Measurements from ENCODE around the gene PRKN.

PRKN gene

DNA sequence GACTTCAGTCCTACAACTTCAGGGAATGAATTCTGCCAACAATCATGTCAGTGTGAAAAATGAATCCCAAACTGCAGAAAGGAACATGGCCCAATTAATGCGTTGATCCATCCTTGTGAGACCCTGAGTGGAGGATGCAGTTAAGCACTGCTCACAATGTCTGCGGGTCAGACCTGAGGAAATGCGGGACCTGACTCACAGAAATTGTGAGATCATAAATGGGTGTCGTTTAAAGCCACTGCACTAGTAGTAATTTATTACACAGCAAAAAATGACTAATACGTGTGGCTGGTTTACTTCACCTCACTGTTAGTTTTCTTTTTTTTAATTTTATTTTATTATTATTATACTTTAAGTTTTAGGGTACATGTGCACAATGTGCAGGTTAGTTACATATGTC, 505.0 kb downstream of the PRKN start:
- no peak for DNase-seq

DNA sequence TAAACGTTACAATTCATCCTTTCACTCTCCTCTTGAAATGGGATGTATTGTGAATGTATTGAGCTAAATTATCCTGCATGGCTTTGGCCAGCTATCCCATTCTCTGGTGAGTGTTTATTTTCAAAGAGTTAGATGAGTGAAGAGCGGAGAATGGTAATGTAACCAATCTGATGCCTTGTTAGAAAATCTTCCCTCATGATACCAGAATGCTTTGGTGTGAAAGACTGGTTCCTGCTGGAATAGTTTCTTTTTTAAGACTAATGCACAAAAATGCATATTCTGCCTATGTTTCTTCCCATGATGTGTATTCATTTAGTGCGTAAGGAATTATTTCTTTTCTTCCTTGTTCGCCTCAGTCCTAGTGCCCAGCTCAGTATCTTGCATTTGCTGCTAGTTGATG, 506.7 kb downstream of the PRKN start:
- DNase-seq, result no peak

DNA sequence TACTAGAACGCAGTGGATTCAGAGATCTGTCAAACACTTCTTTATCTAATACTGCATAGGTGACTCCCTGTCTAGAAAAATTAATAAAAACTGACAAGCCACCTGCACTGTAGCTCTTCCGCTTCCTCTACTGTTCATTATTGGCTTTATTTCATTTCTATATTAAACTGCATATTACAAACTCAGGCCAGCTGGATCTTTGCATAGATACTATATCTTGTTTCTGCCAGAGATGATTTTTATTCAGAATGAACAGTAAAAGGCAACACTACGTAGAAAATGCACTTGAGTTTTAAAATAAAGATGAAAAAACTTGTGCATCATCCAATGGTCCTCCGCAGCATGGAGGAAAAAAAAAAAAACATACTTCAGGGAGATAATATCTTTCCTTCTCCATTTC, 508.3 kb downstream of the PRKN start:
- no peak for DNase-seq

DNA sequence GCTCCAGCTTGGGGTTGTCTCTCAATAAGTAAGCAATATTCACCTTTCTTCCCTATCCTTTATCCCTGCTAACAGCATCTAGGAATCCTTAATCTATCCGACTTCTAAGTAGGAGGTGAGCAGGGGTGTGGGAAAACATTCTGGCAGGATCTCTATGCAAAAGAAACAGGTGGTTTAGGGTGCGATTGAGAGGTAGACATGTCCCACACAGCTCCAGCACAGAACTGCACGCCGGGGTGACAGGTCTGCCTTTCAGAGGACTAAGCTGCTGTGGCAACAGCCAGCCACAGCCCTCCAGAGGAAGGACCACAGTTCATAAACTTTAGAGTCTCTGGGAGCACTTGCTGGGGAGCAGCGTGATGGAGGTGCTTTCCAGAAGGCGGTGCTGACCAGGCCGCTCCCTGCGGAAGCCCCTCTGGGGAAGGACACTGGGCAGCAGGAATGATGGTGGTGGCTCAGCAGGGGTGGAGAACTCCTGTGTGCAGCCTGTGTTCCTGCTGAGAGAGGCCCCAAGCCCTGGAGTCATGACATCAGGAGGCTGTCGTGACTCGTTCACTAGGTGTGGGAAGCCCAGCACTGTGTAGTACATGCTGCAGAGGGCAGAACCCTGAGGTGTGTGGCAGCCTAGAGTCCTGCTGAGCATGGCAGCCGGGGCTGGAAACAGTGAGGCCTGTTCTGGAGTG, 509.6 kb downstream of the PRKN start:
- no peak for DNase-seq

DNA sequence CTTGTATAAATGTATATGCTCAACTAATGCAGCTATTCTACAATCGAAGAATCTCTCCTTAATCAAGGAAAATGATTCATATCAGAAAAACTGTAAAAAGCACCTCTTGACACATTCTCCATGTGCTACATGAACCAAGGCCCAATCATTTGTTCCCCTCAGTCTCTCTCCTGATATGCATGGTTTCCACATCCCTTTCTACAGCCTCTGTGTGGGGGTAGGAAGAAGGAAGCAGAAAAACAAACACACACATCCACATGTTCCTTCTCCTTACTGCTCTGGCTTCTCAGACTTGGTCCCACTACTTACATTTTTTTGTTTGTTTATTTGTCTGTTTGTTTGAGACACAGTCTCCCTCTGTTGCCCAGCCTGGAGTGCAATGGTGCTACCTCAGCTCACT, 510.5 kb downstream of the PRKN start:
- no peak for DNase-seq

DNA sequence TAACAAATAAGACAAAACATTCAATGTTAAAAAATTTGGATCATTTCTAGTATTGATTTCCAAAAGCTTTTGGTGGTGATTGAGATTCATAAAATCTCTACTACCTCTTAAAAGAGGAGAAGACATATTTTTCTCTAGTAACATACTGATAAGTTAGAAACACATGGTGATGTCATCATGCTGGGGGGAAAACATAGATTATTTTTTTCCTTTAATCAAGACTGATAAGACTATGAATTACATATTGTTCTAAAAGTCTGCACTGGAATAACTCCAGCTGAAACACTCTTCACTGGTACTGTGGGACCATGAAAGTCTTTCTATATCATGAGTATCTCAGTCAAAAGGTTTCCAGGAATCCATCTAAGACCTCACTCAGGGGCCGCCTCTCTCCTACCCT, 515.8 kb downstream of the PRKN start:
- no peak for DNase-seq

DNA sequence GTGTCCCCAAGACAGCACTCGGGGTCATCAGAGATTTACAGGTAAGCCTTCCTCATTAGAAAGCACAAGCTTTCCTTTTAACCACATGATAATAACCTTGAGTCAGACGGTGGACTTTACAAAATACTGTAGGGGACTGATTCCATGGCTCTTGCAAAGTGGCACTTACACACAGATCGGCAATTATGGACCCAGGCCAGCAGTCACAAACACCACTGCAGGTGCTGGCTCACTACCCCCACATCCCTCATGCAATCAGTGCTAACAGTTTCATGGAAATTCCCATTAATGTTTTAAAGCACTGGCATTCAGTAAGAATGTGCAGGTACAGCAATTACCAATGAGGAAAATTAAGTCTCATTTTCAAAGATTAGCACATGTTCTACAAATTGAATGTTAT, 516.5 kb downstream of the PRKN start:
- DNase-seq, result no peak

DNA sequence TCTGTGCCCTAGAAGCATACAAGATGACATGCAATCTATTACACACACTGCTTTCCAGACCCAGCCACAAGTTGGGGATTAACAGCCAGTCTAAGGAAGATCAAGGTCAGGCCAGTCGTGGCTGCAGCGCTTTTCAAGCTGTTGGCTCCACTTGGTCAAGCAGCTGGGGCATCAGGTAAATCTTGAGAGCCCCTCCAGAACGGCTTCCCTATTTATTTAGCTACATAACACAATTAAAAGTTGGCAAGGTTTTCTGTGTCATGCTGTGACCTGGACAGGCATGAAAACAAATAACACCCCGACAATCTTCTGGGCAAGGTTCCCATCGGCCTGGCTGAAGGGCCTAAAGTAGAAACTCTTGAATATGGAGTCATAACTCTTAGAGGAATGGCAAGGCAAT, 524.3 kb downstream of the PRKN start:
- no peak for DNase-seq

DNA sequence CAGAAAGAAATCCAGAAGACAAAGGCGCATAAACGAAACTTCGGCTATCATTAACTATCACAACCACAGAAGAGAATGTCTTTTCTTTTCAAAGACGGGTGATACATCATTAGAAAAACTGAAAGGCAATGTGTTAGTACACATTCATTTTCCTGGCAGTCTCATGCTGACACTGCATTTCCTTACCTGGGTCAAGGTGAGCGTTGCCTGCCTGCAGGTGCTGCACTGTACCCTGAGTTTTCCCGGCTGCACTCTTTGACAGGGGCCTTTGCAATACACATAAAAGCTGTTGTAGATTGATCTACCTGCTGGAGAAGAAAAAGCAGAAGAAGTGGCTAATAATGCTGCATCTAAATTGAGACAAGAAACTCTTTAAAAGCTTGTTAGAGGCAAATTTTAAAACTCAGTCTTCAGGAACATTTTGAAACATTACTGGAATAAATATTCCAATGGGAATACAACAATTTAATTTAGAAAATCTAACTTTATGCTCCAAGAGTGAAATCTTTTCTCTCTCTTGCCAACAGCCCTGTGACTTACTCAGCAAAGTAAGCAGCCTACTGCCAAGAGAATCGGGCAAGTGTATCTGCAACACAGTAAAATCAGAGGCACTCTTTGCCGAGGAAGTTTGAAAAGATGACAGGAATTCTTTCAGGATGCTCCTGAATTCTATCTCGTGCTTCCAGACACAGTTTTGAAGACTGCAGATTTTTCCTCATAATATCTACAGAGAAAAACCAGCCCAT, 526.4 kb downstream of the PRKN start:
- no peak for DNase-seq

DNA sequence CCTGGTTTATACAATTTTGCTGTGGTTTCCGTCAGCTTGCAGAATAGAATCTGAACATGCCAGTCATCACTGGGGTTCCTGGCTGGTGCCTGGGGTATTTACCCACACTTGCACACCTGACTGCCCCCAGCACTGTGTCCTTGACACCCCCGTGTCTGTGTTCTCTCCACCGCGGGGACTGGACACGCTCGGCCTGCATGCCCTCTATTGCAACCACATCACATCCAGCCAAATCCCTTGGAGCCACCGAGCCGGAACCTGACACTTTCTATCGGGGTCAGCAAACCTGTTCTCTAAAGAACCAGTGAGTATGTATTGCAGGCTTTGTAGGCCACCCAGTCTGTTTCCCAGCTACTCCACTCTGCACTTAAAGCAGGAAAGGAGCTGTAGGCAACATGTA, 527.5 kb downstream of the PRKN start:
- DNase-seq, result no peak

DNA sequence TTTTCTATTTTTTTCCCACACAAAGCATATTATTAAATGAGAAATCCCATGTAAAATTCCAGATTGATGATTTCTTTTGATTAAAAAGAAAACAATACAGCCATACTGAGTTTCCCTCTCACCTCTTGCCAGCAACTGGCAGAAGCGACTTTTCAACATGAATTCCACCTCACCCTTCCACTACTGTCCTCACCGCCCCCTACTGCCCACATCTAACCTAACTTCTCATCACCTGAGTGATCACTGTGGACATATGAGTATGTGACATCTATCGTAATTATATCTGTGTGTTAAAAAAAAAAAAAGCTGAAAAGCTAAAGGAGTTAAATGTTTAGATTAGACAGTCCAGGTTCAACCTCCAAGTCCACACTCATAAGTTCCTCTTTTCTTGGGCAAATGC, 528.6 kb downstream of the PRKN start:
- DNase-seq, result no peak

DNA sequence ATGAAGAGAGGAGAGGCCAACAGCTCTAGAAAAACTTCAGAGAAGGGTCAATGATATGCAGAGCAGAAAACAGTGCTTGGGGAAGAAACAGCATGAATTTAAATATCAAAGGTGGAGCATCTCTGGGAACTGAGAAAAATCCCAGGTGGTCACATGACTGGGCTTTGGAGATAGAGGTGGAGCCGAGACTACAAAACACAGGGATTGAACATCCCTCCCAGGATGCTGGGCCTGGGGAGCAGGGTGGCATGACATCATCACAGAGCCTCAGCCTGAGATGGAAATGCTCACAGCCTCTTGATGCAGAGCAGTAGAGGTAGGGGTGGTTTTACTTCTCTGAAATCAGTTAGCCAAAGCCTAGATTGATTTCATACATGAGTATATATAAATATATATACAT, 529.5 kb downstream of the PRKN start:
- DNase-seq, result no peak

DNA sequence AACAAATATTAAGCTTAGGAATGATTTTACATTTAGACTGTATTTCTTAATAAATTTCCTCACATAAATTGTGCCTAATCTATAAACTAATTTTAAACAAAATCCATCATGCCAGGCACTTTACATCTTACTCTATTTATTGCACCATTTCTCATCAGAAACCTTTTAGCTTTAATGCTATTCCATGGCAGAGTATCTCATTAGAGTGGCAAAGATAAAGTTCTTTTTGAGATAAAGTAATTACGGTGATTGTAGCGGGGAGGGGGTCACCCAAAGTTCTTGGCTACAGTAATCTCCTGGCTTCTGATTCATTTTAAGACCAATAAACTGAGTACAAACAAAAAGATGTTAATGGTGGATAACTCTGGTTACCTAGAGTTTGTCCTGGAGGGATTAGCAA, 532.1 kb downstream of the PRKN start:
- DNase-seq, result no peak

DNA sequence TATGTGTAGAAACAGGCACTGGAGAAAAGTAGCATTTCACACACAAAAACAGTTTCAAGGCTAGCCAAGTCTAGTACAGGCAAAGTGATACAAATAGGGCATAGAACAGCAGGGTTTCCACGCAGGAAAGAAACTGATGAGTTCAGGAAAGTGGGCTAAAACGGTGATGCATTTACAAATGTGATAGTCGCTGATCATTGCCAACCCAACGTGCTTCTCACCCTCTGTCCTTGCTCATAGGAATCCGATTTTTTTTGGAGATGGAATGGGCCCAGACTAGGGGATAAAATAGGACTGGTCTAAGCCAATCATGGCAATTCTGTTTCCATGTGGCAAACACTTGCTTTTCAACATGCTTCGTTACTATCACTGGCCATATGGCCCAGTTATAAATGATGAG, 536.6 kb downstream of the PRKN start:
- DNase-seq, result no peak

DNA sequence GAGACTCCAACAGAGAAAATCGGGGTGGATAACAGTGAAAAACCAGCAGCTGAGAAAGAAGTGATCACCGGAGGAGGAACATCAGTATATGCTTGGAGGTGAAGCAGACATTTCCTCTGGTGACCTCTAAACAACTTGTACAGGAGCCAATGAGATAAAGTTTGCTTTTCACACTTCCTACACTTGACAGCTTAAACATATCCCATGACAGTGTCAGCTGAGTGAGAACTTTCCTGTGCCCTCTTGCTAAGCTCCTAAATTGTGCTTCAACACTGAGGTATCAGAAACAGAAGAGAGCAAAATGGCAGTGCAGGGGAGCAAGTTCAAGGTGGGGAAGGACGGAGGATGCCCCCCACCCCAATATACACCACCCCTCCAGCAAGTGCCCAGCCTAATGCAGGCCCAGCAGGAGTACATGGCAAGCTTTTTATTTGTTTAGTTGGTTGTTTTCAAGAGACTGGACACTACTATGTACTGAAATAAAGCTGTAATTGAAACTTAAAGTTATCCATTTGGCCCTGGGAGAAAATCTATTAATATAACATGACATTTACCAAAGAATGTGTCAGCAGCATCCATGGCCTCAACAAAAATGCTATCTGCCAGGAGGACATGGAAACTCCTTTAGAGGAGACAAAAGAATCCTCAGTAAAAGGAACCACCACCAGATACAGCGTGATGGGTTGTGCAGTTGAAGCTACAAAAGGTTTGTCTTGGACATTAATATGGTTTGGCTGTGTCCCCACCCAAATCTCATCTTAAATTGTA, 540.2 kb downstream of the PRKN start:
- no peak for DNase-seq

DNA sequence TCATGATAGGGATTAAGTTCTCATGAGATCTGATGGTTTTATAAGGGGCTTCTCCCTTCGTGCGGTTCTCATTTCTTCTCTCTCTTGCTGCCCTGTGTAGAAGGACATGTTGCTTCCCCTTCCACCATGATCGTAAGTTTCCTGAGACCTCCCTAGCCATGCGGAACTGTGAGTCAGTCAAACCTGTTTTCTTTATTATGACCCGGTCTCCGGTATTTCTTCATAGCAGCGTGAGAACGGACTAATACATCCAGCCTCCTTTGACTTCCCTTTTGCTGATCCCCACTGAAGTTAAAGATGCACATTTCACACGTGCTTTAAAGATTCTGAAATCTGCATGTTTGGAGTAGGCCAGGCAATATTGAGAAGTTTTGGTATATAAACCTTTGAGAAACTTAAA, 543.1 kb downstream of the PRKN start:
- DNase-seq, result no peak

DNA sequence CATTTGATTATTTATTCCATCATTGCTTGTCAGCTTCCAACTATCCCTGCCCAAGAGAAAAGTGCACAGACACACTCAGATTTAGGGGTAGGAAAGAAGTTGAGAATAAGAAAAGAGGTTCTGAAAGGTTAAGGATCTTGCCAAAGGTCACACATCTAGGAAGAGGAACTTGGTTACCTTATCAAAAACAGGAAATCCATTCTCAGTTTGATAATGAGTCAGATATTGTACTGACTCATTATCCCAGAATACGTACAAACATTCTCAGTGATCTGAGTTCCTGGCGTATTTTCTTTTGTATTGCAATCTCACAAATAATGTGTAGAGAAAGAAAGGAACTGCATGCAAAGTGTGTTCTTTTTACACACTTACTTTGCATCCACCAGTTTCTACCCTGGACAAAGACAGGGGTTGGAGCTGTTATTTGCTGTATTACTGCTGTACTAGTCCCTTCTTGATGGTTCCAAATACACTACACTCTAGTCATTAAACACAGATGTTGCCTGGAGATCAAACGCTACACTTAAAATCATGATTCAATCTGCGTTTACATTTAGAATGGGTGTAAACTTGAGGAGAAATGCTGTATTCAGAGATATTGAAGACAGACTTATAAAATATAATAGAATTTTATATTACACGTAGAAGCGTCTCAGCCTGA, 545.7 kb downstream of the PRKN start:
- DNase-seq, result no peak

DNA sequence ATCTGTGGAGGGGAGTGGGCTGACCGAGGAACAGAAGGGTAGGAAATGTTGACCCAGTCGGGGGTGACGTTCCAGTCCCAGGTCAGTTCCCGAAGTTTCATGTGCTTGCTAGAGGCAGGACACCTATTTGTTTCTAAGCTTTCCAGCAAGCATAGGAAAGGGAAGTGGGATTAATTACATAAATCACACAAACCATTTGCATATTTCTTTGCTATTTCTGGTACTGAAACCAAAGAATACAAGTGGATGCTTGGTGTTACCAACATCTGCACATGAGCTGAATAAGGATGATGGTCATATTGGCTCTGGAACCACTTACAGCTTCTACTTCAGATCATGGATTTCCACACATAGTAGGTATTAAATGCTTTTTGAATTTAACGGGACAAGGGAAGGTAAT, 546.5 kb downstream of the PRKN start:
- DNase-seq, result no peak

DNA sequence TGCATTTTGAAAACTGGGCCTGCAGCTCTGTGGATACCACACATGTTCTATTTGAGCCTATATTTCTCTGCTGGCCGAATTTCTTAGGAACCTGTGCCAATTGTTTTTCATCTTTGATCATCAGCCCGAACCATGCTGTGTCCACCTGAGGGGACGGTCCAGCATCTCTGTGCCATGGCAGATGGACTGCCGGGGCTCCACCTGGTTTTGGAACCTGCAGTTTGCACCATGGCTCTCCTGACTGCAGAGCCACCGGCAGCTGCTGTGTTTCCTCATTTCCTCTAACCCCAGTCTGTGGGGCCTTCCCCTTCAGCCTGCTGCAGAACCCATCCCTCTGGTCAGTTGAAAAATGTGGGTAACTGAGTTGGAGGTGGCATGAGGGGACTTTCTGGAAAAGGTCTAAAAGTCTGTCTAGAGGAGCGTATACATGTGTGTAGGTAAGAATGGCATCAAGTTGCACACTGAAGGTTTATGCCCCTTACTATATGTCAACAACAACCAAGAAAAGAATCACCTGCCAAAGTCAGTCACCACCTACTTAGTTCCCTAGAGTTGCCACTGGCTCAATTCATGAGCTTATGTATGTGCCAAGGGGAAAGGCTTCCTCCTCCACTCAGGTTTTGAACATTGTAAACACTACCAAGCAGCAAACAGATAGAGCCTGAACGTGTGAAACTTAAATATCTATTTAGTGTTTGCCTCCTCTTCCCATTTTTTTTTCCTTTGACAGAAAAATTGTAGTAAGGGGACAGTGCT, 548.2 kb downstream of the PRKN start:
- DNase-seq, result no peak

DNA sequence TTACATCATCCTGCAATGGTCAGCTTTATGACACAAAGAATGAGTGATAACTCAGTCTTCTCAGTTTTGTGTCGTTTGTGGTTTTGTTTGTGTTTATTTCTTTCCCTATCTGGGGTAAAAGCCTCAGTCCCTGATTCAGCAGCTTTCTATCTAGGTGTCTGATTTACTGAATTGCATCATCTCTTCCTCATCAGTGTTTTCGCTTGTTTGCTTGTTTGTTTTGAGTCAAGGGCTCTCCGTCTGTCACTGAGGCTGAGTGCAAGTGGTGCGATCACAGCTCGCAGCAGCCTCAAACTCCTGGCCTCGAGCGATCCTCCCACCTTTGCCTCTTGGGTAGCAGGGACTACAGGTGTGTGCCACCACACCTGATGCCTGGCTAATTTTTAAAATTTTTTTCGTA, 548.9 kb downstream of the PRKN start:
- DNase-seq, result no peak

DNA sequence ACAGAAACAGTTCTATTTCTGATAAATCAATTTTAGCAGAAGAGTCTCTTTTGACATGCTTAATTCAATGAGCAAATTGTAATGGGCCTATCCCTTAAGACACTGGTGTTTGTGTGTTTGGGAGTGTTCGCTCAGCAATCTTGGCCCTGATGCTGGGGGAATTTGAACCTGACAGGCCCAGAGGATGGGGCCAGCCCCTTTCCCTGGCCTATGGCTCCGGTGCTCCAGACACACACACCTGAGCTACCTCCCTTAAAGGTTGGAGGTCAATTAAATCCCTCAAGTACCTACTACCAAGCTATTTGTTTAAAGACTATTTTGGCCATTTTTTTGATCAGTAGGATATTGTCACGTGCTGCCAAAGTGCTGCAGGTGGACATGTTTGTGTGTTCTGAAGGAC, 549.3 kb downstream of the PRKN start:
- no peak for DNase-seq

DNA sequence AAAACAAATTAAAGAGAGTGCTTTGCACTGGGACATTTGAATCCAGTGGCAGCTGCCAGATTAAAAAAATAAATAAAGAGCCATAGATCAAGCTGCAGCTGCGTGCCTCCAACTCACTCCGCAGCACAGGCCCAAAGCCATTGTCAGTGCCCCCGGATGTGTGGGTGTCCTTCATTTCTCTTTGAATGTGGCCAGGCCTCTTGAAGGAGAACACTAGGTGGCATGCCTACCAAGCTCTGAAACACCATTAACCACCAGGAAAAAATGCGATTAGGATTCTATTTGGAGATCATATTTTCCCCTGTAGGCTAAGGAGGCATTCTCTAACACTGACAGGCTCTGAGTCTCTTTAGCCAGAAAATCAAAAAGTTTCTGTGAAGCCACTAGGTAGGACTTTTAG, 549.8 kb downstream of the PRKN start:
- no peak for DNase-seq

DNA sequence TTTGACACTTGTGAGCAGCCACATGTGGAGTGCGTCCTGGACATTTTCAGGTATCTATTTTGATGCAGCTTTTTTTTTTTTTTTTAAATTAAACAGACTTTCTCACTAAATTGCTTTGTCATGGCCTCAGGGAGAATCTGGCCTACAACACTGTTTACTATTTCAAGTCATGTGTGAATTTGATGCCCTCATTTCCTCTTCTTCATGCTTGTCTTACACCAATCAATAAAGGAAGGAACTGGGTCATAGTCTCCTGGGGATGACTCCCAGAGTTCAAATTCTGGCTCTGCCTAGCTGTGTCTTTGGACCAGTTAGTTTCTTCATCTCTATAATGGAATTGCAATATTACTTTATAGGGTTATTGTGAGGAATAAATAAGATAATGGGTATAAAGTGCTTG, 554.1 kb downstream of the PRKN start:
- DNase-seq, result no peak
